CD4-positive, alpha-beta memory T cell (primary cell): ENCODE measurements around the gene SLC38A2. TPM values are rescaled to one million over a fixed set of nuclear protein-coding genes. Genes with fewer than 3 reads are reported as not detected.
A peak's percentile ranks its signal among the peaks of the same experiment; 100 is the strongest.

Experiments used
- CTCF ChIA-PET: fragments of 350-600 bp; sonication (Branson Sonifier 250); formaldehyde crosslinking; loops from one replicate; lab custom pipeline; 2021; ENCODE audit warnings: inconsistent platforms; ENCODE audit not compliant: partially characterized antibody; lab: Charles Lee
- POLR2A ChIA-PET: fragments of 350-600 bp; sonication (Branson Sonifier 250); formaldehyde crosslinking; loops from one replicate; lab custom pipeline; 2021; ENCODE audit not compliant: partially characterized antibody; lab: Charles Lee
- DNase-seq, 5 donors: peaks; one replicate each; pipeline versions ENCODE4 v3.0.0 to v3.0.0-alpha.2; 2020 to 2022; ENCODE audit warnings: mixed read lengths in 1 of 5
- H3K27ac ChIP-seq: one replicate; pipeline ENCODE4 v1.7.0; 2013; ENCODE audit warnings: low read depth, low read length
- H3K27me3 ChIP-seq: 2 replicates; pipeline ENCODE4 v1.7.0; 2013; ENCODE audit warnings: mild to moderate bottlenecking, low read length, moderate library complexity; ENCODE audit not compliant: insufficient read depth
- H3K36me3 ChIP-seq: 2 replicates; pipeline ENCODE4 v1.7.0; 2013; ENCODE audit warnings: mild to moderate bottlenecking, low read length, moderate library complexity; ENCODE audit not compliant: insufficient read depth
- H3K4me1 ChIP-seq: 2 replicates; pipeline ENCODE4 v1.7.0; 2013; ENCODE audit warnings: mild to moderate bottlenecking, low read length, moderate library complexity; ENCODE audit not compliant: insufficient read depth
- H3K4me3 ChIP-seq, 2 donors: one replicate each; pipeline ENCODE4 v1.7.0; 2013; ENCODE audit warnings: low read length in 2 of 2, mild to moderate bottlenecking in 1 of 2
- H3K9me3 ChIP-seq, 2 donors: one replicate each; pipeline ENCODE4 v1.7.0; 2013; ENCODE audit warnings: low read length in 2 of 2, control low read depth in 1 of 2; ENCODE audit not compliant: control insufficient read depth in 1 of 2
- H3K27ac Mint-ChIP-seq, 7 donors: one replicate each; pipeline ENCODE4 v1.8.0; 2020 to 2021; ENCODE audit warnings: mixed read lengths in 7 of 7, mild to moderate bottlenecking in 6 of 7, inconsistent platforms in 3 of 7, moderate library complexity in 3 of 7
- H3K27me3 Mint-ChIP-seq, 2 donors: one replicate each; pipeline ENCODE4 v1.8.0; 2020 to 2021; ENCODE audit warnings: mixed read lengths in 2 of 2
- H3K36me3 Mint-ChIP-seq, 2 donors: one replicate each; pipeline ENCODE4 v1.8.0; 2020 to 2021; ENCODE audit warnings: mixed read lengths in 2 of 2, inconsistent platforms in 1 of 2, mild to moderate bottlenecking in 1 of 2
- H3K4me1 Mint-ChIP-seq, 4 donors: one replicate each; pipeline ENCODE4 v1.8.0; 2020 to 2021; ENCODE audit warnings: mixed read lengths in 4 of 4, mild to moderate bottlenecking in 1 of 4
- H3K4me3 Mint-ChIP-seq, 8 donors: one replicate each; pipeline ENCODE4 v1.8.0; 2020 to 2021; ENCODE audit warnings: mixed read lengths in 8 of 8, mild to moderate bottlenecking in 7 of 8, moderate library complexity in 6 of 8, inconsistent platforms in 3 of 8
- H3K9me3 Mint-ChIP-seq, 8 donors: one replicate each; pipeline ENCODE4 v1.8.0; 2020 to 2021; ENCODE audit warnings: mixed read lengths in 8 of 8, mild to moderate bottlenecking in 5 of 8, inconsistent platforms in 3 of 8, moderate library complexity in 1 of 8
- intact Hi-C: fragments of 100-400 bp; cut with micrococcal nuclease; formaldehyde crosslinking; loops from one replicate; pipeline ENCODE4 v1.15.1; 2023
- polyA plus RNA-seq, 2 donors: library from polyadenylated mRNA; unstranded; fragments of 300-500 nt; fragmentation: Illumina TruSeq; gene quantifications; one replicate each; pipeline ENCODE4 v1.2.3, GENCODE V29; 2021
- total RNA-seq, 2 experiments: library from RNA; stranded (reverse); gene quantifications; one replicate each; pipeline ENCODE4 v1.2.3, GENCODE V29; 2021

The SLC38A2 gene
- total and polyA plus RNA-seq, 4 experiments from 2014 or later: 46.8 to 208 (median 137) TPM

DNA sequence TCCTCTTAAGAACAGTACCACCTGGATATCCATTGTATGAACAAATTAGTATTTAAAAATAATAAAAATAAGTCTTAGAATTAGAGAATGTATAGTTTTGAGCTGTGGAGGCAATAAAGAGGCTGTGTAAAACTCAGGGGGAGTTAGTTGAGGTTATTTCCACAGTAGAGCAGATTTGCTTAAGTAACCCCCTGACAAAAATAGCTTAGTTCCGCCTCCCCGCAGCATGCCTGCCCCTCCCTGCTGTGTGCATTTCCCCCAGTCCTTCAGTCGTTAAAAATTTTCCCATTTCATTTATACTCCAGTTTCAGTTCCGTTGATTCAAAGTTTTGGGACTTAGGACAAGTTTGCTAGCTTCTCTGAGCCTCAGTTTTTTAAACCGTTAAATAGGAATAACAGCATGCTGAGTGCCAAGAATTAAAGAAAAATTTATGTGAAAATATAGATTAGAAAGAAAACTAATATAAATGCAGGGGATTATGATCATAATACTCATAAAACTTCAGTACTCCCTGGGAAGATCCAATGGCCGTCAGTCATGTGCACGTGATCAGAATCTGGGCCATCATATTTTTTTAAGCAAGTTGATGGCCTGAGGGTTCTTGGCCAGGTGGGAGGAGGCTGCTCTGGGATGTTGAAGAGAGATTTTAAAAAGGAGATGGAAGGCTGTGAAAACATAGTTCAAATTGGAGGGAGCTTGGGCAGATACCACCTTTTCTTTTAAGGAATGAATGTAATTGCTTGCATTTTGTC, 14.5 kb upstream of the SLC38A2 start:
- no peak for DNase-seq
- CTCF ChIA-PET: interaction anchor here (0.9 to 2.6 kb wide), 4 partner anchors 10 to 635 kb away, joined by 3 to 11 read pairs (median 4); no protein-coding TSS in a partner anchor
- H3K27ac ChIP-seq: no peak overlapping the region
- POLR2A ChIA-PET: interaction anchor here (2.1 kb wide), 1 partner anchor 15 kb away, joined by 7 read pairs; no protein-coding TSS in a partner anchor
- peaks cover 22 to 45% (median 27%) of the 10 kb centered on the region in 4 donors for H3K4me1 Mint-ChIP-seq
- intact Hi-C loops: no loop called here
- H3K4me1 ChIP-seq: peaks cover 30% of the 10 kb centered on the region
- no peaks in the 10 kb centered on the region for H3K27me3 Mint-ChIP-seq
- peak overlapping the region in 2 of 8 donors; percentile 7 to 16 for H3K4me3 Mint-ChIP-seq
- peaks cover 17 to 19% of the 10 kb centered on the region in 2 donors for H3K36me3 Mint-ChIP-seq
- H3K9me3 ChIP-seq: no peaks in the 10 kb centered on the region
- H3K27ac Mint-ChIP-seq: peak overlapping the region in 3 of 7 donors; percentile 43 to 62 (median 52)
- no peak overlapping the region for H3K4me3 ChIP-seq
- H3K9me3 Mint-ChIP-seq: no peaks in the 10 kb centered on the region
- H3K36me3 ChIP-seq: no peaks in the 10 kb centered on the region
- no peaks in the 10 kb centered on the region for H3K27me3 ChIP-seq

DNA sequence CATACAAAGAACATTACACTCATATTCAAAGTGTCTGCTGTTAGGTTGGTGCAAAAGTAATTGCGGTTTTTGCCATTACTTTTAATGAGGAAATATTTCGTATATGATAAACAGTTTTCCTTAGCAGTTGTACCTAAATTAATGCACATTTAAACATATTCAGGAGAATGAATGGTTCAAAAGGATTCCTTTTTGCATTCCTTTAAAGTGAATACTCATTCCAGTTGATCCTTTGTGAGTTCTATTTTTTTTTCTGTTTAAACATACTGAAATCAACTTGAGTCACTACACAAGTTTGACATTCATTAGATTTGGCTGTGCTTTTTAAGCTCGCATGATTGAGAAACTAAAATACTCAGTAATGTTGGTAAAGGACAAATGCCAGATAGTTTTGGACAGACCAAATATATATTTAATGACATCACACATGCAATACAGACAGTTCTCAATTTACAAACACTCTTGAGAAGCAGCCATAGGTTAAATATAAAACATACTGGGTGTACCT, 13.8 kb upstream of the SLC38A2 start:
- H3K9me3 Mint-ChIP-seq: no peaks in the 10 kb centered on the region
- Histone ChIP-seq H3K27me3 (no peaks in the 10 kb centered on the region), H3K4me3 (no peak overlapping the region), H3K36me3 (no peaks in the 10 kb centered on the region), H3K27ac (no peak overlapping the region), H3K9me3 (no peaks in the 10 kb centered on the region), H3K4me1 (peaks cover 30% of the 10 kb centered on the region)
- no peaks in the 10 kb centered on the region for H3K27me3 Mint-ChIP-seq
- H3K36me3 Mint-ChIP-seq: peaks cover 14 to 17% of the 10 kb centered on the region in 2 donors
- peaks cover 21 to 45% (median 28%) of the 10 kb centered on the region in 4 donors for H3K4me1 Mint-ChIP-seq
- intact Hi-C loops: no loop called here
- CTCF ChIA-PET: interaction anchor here (1.1 to 2.6 kb wide), 3 partner anchors 10 to 275 kb away, joined by 4 to 11 read pairs (median 5); no protein-coding TSS in a partner anchor
- no peak overlapping the region for H3K27ac Mint-ChIP-seq
- no peak overlapping the region for H3K4me3 Mint-ChIP-seq
- DNase-seq: no peak
- POLR2A ChIA-PET: interaction anchor here (0.5 to 5.9 kb wide), 4 partner anchors 15 to 118 kb away, joined by 3 to 114 read pairs (median 5); partner anchors contain the start of genes SLC38A1 and SLC38A2

DNA sequence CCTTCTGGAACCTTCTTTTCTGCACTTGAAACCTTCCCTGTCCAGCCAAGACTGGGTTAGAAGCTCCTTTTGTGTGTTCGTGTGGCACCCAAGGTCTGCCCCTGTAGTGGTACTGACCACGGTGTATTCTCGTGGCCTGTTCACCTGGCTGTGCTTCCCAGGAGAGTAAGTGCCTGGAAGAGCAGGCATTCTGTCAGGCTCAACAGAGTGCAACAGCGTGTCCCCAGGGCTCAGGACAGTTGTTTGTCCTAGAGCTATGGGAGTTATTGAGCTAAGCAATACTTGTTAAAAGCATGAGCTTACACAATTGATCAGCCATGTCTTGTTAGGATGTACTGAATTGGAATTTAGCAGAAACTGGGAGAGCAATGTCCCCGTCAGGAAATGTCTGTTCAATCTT, 12.9 kb upstream of the SLC38A2 start:
- peaks cover 21 to 38% (median 28%) of the 10 kb centered on the region in 4 donors for H3K4me1 Mint-ChIP-seq
- Histone ChIP-seq H3K27me3 (no peaks in the 10 kb centered on the region), H3K36me3 (no peaks in the 10 kb centered on the region), H3K4me3 (no peak overlapping the region), H3K4me1 (peaks cover 25% of the 10 kb centered on the region), H3K27ac (no peak overlapping the region), H3K9me3 (no peaks in the 10 kb centered on the region)
- H3K9me3 Mint-ChIP-seq: no peaks in the 10 kb centered on the region
- DNase-seq: no peak
- peak overlapping the region in 5 of 7 donors; percentile 13 to 82 (median 55) for H3K27ac Mint-ChIP-seq
- intact Hi-C loops: no loop called here
- peaks cover 6 to 14% of the 10 kb centered on the region in 2 donors for H3K36me3 Mint-ChIP-seq
- peak overlapping the region in 2 of 8 donors; percentile 15 to 39 for H3K4me3 Mint-ChIP-seq
- H3K27me3 Mint-ChIP-seq: no peaks in the 10 kb centered on the region
- ChIA-PET CTCF (interaction anchor here (0.5 to 2.6 kb wide), 2 partner anchors 14 to 276 kb away, joined by 4 to 11 read pairs; no protein-coding TSS in a partner anchor), POLR2A (interaction anchor here (1.1 to 5.9 kb wide), 3 partner anchors 14 to 224 kb away, joined by 3 to 114 read pairs (median 3); partner anchors contain the start of genes SLC38A1 and SLC38A2)

DNA sequence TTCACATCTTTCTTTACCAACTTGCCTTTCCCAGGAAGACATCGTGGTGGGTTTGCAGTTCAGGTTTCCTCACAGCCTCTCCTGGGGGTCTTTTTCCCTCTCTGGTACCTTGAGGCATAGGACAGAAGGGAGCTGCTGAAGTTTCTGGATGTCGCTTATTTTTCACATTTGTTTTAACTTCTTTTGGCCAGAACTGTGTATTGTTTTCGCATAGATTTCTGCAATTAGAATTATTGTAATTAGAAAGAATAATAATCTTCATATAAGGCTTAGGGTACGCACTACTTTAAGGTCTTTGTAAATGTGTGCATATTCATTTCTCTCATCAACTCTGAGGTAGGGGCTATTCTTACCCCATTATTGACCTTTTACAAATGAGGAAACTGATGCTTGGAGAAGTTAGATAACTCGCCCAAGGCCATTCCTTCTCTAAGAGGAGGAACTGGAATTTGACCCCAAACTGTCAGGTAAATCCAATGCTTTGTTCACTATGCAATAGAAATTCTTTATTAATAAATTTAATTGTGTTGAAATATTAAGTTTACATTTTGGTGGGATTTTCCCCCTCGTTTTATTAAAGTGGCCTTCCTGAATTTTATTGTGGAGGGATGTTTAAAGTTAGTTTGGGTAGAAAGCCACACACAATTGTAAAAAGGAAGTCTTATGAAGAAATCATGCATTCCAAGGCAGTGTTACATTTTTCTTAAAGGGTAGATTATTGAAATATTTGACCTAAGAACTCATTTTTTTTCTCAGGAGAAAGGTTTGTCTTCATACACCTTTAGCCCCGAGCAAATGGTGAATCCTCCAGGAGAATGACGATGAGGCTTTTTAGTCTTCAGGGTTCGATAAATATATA, 12.1 kb upstream of the SLC38A2 start:
- ChIA-PET CTCF (interaction anchor here (0.5 to 2.6 kb wide), 5 partner anchors 13 to 277 kb away, joined by 3 to 11 read pairs (median 7); no protein-coding TSS in a partner anchor), POLR2A (interaction anchor here (0.6 to 5.9 kb wide), 19 partner anchors 8 to 394 kb away, joined by 3 to 114 read pairs (median 5); partner anchors contain the start of genes SCAF11, SLC38A1 and SLC38A2)
- Mint-ChIP-seq H3K4me3 (peak overlapping the region; percentile 82 to 94 (median 90)), H3K27ac (peak overlapping the region; percentile 87 to 98 (median 97)), H3K27me3 (no peaks in the 10 kb centered on the region), H3K36me3 (peaks cover 6 to 14% of the 10 kb centered on the region in 2 donors), H3K4me1 (peaks cover 21 to 37% (median 28%) of the 10 kb centered on the region in 4 donors), H3K9me3 (no peaks in the 10 kb centered on the region)
- Histone ChIP-seq H3K4me3 (peak overlapping the region; percentile 26 to 78), H3K36me3 (no peaks in the 10 kb centered on the region), H3K4me1 (peaks cover 25% of the 10 kb centered on the region), H3K27ac (peak overlapping the region; percentile 83), H3K9me3 (no peaks in the 10 kb centered on the region), H3K27me3 (no peaks in the 10 kb centered on the region)
- no peak for DNase-seq
- intact Hi-C loops: no loop called here

DNA sequence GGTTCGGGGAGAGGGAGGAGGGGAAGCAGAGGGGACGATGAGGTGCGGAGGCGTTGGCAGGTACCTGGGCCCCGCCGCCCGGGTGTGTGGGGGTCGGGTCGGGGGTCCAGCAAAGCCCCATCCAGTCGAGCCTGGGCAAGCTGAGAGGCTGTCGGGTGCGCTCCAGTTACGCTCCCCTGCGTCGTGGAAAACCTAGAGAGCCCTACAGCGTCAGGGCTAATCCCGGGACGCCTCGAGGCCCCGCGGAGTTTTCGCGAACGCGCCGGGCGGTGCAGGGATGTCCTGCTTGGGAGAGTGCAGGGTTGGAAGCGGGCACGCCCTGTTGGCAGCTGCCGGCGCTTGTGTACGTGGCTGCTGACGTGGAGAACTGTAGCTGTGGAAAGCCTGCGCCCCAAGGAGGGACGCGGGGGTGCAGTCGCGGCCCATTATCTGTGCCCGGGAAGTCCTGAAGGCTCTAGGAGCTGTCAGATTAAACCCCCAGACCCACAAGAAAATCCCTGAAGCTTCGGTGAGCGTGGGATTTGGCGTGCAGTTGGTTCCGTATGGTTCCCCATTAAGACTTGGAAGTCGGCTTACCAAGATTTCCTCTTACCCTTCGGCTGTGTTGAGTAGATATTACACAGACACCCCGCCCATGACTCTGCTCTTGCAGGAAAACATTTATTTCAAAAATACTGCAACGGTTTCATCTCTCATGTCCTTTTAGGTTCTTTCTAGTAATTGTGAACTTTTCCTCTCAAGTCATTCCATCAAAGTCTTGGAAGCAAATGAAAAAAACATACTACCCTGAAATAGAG, 11.3 kb upstream of the SLC38A2 start:
- DNase-seq: peak; percentile 76 to 90 (median 81)
- Mint-ChIP-seq H3K9me3 (no peaks in the 10 kb centered on the region), H3K4me1 (peaks cover 21 to 37% (median 27%) of the 10 kb centered on the region in 4 donors), H3K4me3 (peak overlapping the region; percentile 82 to 94 (median 90)), H3K27ac (peak overlapping the region; percentile 87 to 98 (median 97)), H3K27me3 (no peaks in the 10 kb centered on the region), H3K36me3 (peaks cover 0 to 12% of the 10 kb centered on the region in 2 donors)
- intact Hi-C loops: loop anchor here (1.0 kb wide), 3 partner anchors 12 to 394 kb away; partner anchors contain the start of genes SCAF11 and SLC38A2
- Histone ChIP-seq H3K27me3 (no peaks in the 10 kb centered on the region), H3K36me3 (no peaks in the 10 kb centered on the region), H3K9me3 (no peaks in the 10 kb centered on the region), H3K4me3 (peak overlapping the region; percentile 26 to 78), H3K4me1 (peaks cover 25% of the 10 kb centered on the region), H3K27ac (peak overlapping the region; percentile 83)
- CTCF ChIA-PET: interaction anchor here (1.0 to 1.4 kb wide), 3 partner anchors 13 to 278 kb away, joined by 3 to 8 read pairs (median 7); no protein-coding TSS in a partner anchor
- POLR2A ChIA-PET: interaction anchor here (0.6 to 5.9 kb wide), 18 partner anchors 8 to 394 kb away, joined by 3 to 114 read pairs (median 5); partner anchors contain the start of genes SCAF11, SLC38A1 and SLC38A2
